ENCODE data around the gene TTC4. TPM values are rescaled to one million over a fixed set of nuclear protein-coding genes. Genes with fewer than 3 reads are reported as not detected.
"Not testable (repeated sequence)": the region's sequence is repeated elsewhere in the genome, so short reads cannot be mapped to it uniquely, and the experiment has no call there.

The TTC4 gene
- total RNA-seq, 1 donor from 2014 or later = 24.0 TPM

DNA sequence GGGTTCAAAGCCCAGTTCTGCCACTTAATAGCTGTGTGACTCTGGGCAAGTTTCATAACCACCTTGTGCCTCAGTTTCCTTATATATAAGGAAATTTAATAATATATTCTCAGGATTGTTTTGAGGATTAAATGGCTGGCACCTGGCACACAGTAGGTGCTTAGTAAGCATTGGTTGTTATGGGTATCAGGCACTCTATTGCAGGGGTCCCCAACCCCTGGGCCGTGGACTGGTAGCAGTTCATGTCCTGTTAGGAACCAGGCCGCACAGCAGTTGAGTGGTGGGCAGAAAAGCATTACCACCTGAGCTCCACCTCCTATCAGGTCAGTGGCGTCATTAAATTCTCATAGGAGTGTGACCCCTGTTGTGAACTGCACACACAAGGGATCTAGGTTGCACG is 30.2 kb downstream of the TTC4 start:
- intact Hi-C loops (cut with micrococcal nuclease) = no loop called here

DNA sequence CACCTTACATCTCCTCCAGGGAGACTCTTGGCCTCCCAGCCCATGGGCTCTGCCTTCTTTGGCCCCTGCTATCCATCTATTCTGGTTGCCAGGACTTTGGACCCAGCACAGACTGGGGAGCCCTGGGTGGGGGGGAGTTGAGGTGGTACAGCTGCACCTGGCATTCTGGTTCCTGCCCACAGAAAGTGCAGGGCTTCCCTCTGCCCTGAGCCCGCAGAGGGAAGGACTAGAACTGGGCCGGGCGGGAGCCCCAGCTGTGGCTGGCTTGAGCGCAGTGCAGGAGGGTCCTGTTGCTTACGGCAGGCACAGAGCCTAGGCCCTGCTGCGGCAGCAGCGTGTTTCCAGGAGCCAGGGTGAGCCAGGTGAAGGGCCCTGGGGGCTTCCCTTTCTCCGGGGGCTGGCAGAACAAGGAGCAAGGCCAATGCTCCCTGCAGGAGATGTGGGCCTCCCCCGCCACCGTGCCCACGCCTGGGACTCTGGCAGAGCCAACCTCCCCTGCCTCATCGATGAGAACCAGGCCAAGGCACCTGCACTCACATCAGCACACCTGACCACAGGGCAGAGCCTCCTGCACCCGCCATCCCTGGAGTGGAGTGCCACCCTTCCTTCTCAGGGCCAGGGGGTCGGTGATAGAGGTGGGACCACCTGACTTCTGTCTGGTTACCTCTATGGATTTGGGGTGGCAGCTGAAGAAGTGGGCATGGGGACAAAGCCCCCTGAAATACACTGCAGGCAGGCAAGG is 32.6 kb downstream of the TTC4 start:
- intact Hi-C loops (cut with micrococcal nuclease) = no loop called here

DNA sequence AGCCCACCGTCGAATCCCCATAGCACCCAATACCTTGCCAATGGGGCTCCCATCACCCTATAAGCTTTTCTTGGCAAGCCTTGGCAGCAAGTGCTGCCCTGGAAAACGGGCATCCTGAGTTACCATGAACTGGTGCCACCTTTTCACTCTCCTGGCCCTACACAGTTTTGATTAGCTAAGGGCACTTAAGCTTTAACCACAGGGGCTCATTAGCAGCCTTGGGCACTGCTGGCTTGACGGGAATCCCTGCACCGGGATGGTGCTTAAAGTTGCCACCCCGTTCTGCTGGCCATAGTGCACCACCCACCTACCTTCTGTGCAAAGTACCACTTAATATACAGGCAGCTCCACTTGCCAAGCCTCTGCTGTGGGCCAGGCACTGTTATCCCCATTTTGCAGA is 34.9 kb downstream of the TTC4 start:
- intact Hi-C loops (cut with micrococcal nuclease) = no loop called here

DNA sequence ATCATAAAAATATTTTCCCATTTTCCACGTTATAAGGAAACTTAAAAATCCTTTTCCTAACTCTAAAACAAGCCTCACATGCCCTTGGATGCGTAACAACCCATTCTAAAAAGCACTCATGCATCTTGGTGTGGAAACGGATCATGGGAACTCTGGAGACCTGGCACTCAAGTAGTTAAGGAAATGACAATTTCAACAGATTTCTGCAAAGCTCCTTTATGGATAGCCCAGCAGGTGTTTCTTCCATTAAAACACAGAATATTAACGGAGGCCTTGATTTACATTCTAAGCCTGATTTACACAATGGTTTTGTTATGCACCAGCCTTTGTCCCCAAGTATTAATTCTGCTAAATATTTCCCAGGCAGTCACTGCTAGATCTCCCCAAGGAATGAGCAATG is 35.8 kb downstream of the TTC4 start:
- intact Hi-C loops (cut with micrococcal nuclease) = no loop called here

DNA sequence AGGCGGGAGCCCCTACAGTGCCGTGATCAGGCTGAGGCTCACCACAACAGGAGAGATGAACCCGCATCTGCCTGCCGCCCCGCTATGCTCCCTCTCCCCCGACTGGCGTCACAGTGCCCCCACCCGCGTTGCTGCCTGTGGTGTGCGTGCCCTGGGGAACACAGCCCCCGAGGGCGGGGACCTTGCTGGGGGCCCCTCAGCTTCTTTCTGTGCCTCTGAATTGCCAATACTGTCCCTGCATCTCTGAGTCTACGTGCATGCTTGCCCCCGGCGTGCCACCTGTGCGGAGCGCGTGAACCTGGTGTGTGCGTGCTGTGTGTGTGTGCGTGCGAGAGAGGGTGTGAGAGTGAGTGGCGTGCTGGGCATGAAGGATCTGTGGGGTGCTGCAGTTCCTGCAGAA is 38.4 kb downstream of the TTC4 start:
- intact Hi-C loops (cut with micrococcal nuclease) = no loop called here

DNA sequence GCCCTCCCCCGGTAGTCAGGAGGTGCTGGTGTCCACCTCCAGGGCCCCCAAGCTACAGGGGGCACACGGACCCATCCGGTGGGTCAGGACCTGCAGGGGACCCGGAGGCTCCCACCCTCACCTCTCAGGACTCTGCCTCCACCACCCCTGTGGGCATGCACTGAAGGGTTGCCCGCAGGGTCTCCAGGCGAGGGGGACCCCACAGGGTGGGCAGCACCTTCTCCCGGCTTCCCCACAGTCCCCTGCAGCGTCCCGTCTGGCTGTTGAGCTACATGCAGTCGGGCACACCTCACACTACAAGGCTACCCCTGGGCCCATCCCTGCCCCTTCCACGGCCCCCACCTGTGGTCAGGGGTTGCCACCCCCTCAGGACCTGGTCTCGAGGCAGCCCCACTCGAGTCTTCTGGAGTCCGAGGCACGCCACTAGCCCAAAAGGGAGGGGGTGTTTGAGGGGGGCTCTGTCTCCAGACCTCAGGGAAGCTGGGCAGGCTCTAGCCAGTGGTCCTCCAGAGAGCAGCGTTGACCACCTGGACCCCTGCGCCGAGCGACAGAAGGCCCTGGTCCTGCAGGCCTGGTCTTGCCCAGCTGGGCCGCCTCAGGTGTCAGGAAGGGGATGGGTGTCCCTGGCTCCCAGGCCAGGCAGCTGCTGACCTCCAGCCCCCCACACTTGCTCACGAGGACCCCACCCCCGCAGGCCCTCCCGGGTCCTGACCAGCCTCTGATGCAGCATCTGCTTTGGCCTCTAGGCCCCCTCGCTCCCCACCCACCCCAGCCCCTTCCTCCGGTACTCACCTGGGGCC is 39.0 kb downstream of the TTC4 start:
- intact Hi-C loops (cut with micrococcal nuclease) = no loop called here

DNA sequence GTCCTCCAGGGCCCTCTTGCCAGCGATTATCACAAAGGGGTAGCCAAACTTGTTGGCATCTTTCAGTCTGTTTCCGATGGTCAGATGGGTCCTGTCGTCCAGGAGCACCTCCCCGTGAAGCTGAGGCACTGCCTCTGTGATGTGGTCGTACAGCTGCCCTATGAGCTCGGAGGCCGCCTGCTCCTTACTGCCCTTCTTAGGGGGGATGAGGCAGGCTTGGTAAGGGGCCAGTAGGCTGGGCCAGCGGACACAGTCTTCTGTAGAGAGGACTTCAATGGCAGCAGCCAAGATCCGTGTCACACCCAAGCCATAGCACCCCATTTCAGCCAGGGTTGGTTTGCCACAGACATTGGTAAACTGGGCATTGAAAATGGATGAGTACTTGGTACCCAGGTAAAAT is 42.2 kb downstream of the TTC4 start:
- intact Hi-C loops (cut with micrococcal nuclease) = no loop called here

DNA sequence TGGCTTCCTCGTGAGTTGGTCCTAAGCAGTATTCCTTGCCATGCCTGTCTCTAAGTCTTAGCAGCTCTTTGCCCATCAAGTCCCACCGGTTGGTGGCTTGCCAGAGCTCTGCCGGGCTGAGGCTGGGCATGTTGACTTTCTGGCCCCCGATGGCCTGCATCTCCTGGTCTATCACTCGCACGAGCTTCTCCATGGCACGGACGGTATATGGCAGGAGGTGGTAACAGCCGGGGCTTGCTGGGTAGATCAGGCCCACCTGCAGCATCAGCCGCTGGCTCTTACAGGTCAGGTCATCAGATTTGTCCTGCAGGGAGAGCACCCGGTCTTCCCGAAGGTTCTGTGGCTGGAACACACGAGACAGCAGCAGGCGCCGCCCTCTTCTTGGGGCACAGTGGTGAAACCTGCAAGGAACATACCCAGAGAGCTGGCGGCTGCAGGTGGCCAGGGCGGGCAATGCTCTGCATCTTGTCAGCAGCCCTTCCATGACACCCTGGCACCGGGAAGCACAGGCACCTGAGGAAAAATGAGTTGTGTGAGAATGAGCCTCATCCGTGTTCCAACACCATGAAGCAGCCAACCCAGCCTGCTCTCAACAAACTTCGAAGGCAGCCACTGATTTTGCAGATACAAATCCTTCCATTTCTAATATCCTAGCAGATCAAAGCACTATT is 43.2 kb downstream of the TTC4 start:
- intact Hi-C loops (cut with micrococcal nuclease) = no loop called here

DNA sequence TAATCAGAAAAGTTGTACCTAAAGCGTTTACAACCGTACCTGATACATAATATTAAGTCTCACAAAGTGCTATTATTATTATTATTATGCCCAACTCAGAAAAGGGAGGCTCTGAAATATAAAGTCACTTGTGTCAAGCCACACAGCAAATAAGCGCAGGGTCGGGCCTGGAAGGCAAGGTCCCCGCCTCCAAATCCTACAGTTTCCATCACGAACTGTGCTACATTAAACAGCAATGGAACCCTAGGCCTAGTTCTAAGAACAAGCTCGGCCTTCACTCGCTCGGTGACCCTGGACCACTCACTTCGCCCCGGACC is 48.1 kb downstream of the TTC4 start:
- intact Hi-C loops (cut with micrococcal nuclease) = loop anchor here (1.0 to 5.0 kb wide), 12 partner anchors 38 to 1436 kb away; partner anchors contain the start of genes CYB5RL, DHCR24, LRP8 and MRPL37

DNA sequence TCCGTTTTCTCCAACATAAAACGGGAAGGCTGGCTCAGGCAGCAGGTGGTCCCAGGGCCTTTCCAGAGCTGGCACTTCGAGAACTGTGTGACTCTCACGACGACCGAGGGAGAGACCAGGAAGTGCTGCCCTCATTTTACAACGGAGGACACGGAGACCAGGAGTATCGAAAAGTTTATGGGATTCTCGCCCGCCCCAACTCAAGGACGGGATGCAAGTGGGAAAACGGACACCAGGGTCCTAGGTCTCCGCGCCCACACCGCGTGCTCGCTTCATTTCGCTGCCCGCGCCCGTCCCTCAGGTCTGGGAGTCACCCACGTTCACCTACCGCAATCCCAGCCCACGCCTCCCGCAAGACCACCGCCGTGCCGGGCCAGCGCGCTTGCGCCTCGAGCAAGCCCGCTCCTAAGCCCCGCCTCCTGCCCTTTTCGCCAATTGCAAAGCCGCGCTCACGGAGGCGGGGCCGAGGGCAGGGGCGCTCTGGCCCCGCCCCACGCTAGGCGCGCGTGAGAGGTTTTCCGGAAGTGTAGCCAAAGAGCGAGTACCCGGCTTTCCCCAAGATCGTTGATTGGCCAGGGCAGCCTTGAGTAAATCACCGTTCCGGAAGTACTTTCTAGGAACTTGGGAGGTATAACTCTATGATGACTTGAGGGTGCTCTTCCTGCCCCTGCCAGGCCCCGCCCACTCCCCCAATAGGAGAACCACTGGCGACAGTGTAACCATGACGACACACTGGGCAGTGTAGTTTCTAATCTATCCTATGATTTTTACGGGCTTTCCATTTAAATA is 48.7 kb downstream of the TTC4 start, which contains the start of gene PARS2:
PARS2 (minus strand) TSS at position 391 of the 789 bp plus-strand sequence. CDS start 5,362 bp downstream, outside the sequence.
- intact Hi-C loops (cut with micrococcal nuclease) = loop anchor here (1.0 to 5.0 kb wide), 12 partner anchors 37 to 1437 kb away; partner anchors contain the start of genes CYB5RL, DHCR24, LRP8 and MRPL37

DNA sequence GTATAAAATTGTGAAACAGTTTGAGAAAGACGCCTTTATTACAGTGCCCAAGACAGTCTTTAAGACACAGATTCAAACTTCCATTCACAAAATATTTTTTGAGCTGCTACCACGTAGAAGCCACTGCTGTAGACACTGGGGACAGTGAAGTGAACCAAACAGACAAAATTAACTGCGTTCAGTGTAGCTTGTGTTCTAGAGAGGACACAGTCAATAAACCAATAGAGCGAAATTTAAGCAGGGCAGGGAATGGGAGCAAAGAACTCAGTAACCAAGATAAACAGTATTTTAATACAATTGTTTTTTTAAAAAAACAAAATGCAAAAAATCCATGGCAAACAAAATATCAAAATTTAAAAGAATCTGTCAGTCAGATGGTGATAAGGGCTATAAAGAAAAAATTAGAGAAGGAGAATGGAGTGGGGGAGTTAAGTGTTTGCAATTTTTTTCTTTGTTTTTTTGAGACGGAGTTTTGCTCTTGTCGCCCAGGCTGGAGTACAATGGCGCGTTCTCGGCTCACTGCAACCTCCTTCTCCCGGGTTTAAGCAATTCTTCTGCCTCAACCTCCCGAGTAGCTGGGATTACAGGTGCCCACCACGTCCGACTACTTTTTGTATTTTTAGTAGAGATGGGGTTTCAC is 49.4 kb downstream of the TTC4 start:
- intact Hi-C loops (cut with micrococcal nuclease) = loop anchor here (1.0 to 5.0 kb wide), 12 partner anchors 36 to 1438 kb away; partner anchors contain the start of genes CYB5RL, DHCR24, LRP8 and MRPL37

DNA sequence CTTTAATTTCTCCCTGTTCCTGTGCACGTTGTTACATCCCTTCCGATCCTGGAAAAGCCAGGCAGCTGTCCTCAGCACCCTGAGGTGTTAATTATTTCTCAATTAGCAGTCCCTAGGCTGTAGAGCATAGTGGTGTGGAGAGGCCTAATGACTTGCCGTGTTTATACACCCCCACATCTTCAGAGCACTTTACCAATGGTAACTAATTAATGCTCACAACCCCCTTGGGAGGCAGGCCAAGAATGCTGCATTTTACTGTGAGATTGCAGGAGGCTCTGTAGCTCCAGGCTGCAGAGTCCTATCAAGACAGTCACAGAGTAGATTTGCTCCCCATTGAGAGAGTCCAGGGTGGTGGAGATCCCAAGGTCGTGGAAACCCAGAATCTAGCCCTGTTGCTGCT is 51.1 kb downstream of the TTC4 start:
- intact Hi-C loops (cut with micrococcal nuclease) = no loop called here

DNA sequence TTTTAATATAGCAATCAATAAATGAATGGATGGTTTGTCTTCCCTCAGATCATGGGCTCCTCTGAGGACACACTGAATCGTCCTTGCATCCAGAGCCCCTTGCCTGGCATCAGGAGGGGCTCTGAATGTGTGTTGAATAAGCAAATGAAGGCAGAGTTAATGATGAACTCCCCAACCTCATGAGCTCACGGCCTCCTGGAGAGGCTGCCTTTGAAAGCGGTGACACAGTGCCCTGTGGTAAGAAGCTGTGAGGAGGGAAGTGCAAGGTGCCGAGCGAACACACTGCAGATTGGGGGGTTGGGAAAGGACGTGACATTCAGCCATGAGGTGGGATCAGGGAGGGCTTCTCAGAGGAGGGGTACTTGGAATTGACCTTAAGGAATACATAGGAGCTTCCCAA is 51.9 kb downstream of the TTC4 start:
- intact Hi-C loops (cut with micrococcal nuclease) = no loop called here

DNA sequence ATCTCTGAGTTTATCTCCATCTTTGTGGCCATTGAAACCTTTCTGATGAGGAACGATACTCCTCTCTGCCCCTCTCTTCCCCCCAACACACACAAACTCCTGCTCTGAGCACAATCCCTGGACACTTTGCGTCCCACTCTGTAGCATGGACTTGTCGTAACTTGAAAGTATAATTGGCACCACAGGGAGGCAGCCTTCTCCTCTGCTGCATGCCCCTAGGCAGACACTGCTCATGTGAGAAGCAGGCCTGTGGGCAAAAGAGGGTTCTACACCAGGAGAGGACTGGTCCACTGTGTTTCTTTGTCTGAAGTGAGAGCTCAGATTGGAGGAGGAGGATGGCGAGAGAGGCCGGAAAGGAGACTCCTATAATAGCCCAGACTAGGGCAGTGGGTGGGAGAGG is 52.4 kb downstream of the TTC4 start:
- intact Hi-C loops (cut with micrococcal nuclease) = loop anchor here (1.0 kb wide), 1 partner anchor 42 kb away; no protein-coding TSS in a partner anchor

DNA sequence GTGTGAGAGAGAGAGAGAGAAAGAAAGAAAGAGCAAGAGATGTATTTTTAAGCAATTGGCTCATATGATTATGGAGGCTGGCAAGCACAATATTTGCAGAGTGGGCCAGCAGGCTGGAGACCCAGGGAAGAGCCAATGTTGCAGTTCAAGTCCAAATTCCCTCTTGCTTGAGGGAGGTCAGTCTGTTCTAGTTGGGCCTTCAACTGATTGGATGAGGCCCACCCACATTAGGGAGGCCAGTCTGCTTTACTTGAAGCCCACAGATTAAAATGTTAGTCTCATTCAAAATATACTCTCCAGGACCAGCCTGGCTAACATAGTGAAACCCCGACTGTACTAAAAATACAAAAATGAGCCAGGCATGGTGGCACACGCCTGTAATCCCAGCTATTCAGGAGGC is 57.3 kb downstream of the TTC4 start:
- intact Hi-C loops (cut with micrococcal nuclease) = no loop called here

DNA sequence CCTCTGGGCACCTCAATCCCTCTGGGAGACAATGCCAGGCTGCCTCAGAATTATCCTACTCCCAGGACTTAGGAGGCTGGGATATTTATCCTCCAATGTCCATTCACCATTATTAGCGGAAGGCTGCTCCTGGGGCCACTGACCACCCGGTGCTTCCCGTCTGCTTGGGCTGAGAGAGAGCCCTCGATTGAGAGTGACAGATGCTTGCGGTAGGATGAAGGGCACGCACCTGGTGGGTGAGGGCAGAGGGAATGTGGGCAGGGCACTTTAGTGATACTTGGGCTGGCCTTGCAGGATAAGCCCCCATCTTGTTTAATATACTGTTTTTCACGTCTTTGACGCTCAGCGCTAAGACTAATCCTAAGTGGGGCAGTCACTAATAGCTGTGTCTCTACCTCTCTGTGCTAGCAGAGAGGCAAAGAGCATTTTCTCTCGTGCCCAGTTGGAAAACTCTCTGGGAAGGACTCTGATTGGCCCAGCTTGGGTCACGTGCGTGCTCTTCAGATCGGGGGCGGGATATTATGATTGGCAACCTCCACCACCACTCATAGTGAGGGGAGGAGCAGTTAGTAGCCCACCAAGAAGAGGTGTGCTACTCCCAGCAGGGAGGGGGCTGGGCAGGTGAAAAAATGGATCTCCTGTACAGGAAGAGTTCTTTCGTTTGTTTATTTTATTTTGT is 59.3 kb downstream of the TTC4 start:
- intact Hi-C loops (cut with micrococcal nuclease) = no loop called here

DNA sequence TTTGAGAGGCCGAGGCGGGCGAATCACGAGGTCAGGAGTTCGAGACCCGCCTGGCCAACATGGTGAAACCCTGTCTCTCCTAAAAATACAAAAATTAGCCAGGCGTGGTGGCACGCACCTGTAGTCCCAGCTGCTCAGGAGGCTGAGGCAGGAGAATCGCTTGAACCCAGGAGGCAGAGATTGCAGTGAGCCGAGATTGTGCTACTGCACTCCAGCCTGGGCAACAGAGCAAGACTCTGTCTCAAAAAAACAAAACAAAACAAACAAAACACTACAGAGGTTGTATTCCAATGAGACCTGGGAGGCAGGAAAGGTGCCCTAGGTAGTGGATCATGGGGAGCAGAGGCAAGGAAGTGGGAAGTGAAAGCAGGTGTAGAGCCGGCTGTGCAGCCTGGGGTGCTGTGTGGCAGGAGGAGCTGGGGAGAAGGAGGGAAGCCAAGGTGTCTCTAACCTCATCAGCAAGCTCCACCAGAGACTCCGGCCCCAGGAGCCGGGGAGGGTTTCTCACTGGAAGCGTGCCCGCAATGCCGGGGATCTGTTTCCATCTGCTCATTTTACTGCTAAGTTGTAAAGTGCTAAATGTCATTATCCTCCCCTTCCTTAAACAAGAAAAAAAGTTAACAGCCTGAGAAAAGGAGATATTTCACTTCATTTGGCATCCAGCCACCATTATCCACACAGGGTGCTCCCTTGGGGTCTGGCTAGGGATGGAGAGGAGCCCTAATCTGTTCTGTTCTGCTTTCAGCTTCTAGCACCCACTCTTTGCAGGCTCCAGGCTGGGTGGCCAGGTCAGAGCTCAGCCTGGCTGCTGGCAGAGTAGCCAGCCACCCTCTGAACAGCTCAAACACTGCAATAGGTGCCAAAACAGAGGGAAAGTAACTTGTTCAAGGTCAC is 60.4 kb downstream of the TTC4 start:
- intact Hi-C loops (cut with micrococcal nuclease) = not testable (repeated sequence)

DNA sequence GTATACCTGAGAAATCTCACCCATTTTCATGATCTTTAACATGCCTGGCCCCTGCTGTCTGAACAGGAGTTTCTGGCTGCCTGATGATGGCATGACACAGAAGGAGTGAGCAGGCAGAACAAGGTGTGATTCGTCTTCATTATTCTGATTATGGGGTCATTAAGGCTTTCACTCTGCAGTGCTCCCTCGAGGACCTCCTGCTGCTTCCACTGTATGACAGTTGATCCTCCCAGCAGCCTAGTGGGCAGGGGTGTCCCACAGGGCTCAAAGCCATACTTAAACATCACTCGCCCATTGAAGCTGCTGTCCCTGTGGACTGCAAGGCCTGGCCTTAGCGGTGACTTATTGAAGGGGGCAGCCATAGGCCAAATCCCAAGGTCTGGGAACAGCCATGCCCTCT is 61.4 kb downstream of the TTC4 start:
- intact Hi-C loops (cut with micrococcal nuclease) = no loop called here

DNA sequence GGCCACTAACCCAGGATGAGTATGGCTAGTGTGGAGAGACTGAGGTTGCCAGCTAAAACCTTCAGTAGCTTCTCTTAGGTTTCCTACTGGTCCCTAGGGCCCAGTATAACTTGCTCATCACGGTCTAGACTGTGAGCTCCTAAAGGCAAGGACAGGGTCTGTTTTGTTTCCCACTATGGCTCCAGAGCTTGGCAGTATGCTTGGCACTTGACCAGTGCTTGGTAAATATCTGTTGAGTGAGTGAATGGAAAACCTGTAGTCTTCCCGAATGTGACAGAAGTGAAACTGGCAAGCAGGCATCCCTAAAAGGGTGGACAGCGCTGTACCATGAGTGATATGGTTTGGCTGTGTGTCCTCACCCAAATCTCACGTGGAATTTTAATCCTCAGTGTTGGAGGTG is 61.8 kb downstream of the TTC4 start:
- intact Hi-C loops (cut with micrococcal nuclease) = no loop called here
